Breast epithelium (tissue), 3 donors: ENCODE results near the gene THRAP3.

Experiments
- POLR2A ChIP-seq: fragments of 450-650 bp; IDR thresholded peaks from one replicate; pipeline ENCODE4 v1.6.1; 2016; ENCODE audit warnings: antibody characterized with exemption, mild to moderate bottlenecking, moderate library complexity
- TF ChIP-seq, protein P1 (sequence below), 3 donors: fragments of 450-650 bp; IDR thresholded peaks; one replicate each; pipeline ENCODE4 v1.5.1; 2016 to 2017; ENCODE audit warnings: antibody characterized with exemption in 3 of 3, mild to moderate bottlenecking in 3 of 3, moderate library complexity in 3 of 3

DNA sequence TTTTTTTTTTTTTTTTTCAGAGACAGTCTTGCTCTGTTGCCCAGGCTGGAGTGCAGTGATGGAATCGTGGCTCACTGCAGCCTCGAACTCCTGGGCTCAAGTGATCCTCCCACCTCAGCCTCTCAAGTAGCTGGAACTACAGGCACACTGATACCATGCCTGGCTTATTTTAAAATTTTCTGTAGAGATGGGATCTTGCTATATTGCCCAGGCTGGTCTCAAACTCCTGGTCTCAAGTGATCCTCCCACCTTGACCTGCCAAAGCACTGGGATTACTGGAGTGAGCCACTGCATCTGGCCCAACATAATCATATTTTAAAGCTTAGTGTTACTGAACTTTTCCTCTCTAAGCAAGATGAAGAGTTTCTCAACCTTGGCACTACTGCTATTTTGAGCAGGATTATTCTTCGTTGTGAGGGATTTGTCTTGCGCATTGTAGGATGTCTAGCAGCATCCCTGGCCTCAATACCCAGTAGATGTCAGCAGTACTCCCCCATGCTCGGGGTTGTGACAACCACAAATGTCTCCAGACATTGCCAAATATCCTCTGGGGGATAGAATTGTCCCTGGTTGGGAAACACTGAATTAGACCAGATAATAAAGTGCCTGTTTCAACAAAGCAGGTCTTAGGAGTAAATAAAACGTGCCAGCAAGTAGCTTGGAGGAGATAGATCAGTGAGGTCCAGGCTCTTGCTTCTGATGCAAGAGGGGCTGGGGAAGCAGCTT, 15.1 kb upstream of the THRAP3 start:
- TF ChIP-seq, protein P1, sequence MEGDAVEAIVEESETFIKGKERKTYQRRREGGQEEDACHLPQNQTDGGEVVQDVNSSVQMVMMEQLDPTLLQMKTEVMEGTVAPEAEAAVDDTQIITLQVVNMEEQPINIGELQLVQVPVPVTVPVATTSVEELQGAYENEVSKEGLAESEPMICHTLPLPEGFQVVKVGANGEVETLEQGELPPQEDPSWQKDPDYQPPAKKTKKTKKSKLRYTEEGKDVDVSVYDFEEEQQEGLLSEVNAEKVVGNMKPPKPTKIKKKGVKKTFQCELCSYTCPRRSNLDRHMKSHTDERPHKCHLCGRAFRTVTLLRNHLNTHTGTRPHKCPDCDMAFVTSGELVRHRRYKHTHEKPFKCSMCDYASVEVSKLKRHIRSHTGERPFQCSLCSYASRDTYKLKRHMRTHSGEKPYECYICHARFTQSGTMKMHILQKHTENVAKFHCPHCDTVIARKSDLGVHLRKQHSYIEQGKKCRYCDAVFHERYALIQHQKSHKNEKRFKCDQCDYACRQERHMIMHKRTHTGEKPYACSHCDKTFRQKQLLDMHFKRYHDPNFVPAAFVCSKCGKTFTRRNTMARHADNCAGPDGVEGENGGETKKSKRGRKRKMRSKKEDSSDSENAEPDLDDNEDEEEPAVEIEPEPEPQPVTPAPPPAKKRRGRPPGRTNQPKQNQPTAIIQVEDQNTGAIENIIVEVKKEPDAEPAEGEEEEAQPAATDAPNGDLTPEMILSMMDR (IDR thresholded peaks at IDR 0.05), result no peak
- no peak for TF ChIP-seq POLR2A
